DOHH2 (cell line): ENCODE results near the gene CAMK2D.
A peak's percentile ranks its signal among the peaks of the same experiment; 100 is the strongest.

Experiments used
- H3F3A ChIP-seq: fragments of 200-600 bp; sonication (generic), shearing (Covaris generic); 2 replicates; pipeline ENCODE4 v1.6.0; 2016; ENCODE audit warnings: antibody characterized with exemption, mild to moderate bottlenecking; ENCODE audit not compliant: control insufficient read depth, insufficient read depth
- H3K27ac ChIP-seq: fragments of 200-600 bp; sonication (generic); 2 replicates; pipeline ENCODE4 v1.5.1; 2014; ENCODE audit warnings: low read depth, mild to moderate bottlenecking, low read length, moderate library complexity
- H3K27me3 ChIP-seq: fragments of 200-600 bp; sonication (generic); 2 replicates; pipeline ENCODE4 v1.6.1; 2014; ENCODE audit warnings: mild to moderate bottlenecking, low read length, mixed read lengths; ENCODE audit not compliant: control insufficient read depth
- H3K36me3 ChIP-seq: fragments of 200-600 bp; sonication (generic); 2 replicates; pipeline ENCODE4 v1.6.1; 2014; ENCODE audit warnings: mild to moderate bottlenecking, low read length, moderate library complexity, mixed read lengths; ENCODE audit not compliant: control insufficient read depth
- H3K4me1 ChIP-seq: fragments of 200-600 bp; sonication (generic); 2 replicates; pipeline ENCODE4 v1.6.1; 2014; ENCODE audit warnings: mild to moderate bottlenecking, low read length, mixed read lengths; ENCODE audit not compliant: control insufficient read depth
- H3K4me2 ChIP-seq: fragments of 200-600 bp; sonication (generic); 2 replicates; pipeline ENCODE4 v1.6.0; 2014; ENCODE audit warnings: mild to moderate bottlenecking, low read length, moderate library complexity
- H3K4me3 ChIP-seq: fragments of 200-600 bp; sonication (generic); 2 replicates; pipeline ENCODE4 v1.5.1; 2014; ENCODE audit warnings: mild to moderate bottlenecking, low read length, mixed read lengths
- H3K79me2 ChIP-seq: fragments of 200-600 bp; sonication (generic); 2 replicates; pipeline ENCODE4 v1.6.1; 2014; ENCODE audit warnings: mild to moderate bottlenecking, low read length, mixed read lengths; ENCODE audit not compliant: control insufficient read depth
- H3K9me2 ChIP-seq: fragments of 200-600 bp; sonication (generic); replicated peaks from 2 replicates; pipeline ENCODE4 v1.6.1; 2014; ENCODE audit warnings: mild to moderate bottlenecking, low read length, mixed read lengths; ENCODE audit not compliant: control insufficient read depth
- H3K9me3 ChIP-seq: fragments of 200-600 bp; sonication (generic); 2 replicates; pipeline ENCODE4 v1.6.1; 2014; ENCODE audit warnings: antibody characterized with exemption, low read length, mixed read lengths; ENCODE audit not compliant: control insufficient read depth, insufficient read depth
- H4K20me1 ChIP-seq: fragments of 200-600 bp; sonication (generic); 2 replicates; pipeline ENCODE4 v1.6.0; 2014; ENCODE audit warnings: low read depth, mild to moderate bottlenecking, antibody characterized with exemption, low read length, moderate library complexity; ENCODE audit not compliant: control insufficient read depth, insufficient read depth
- CTCF ChIP-seq: fragments of 200-600 bp; sonication (generic); IDR thresholded peaks from one replicate; pipeline ENCODE4 v1.5.1; 2014; ENCODE audit warnings: antibody characterized with exemption, mild to moderate bottlenecking, low read depth, low read length; ENCODE audit not compliant: poor library complexity, severe bottlenecking
- EZH2phosphoT487 ChIP-seq: fragments of 200-600 bp; sonication (generic); IDR thresholded peaks from 2 replicates; pipeline ENCODE4 v1.6.1; 2017; ENCODE audit warnings: borderline replicate concordance, mild to moderate bottlenecking, antibody characterized with exemption, low read length, moderate library complexity, mixed read lengths

The CAMK2D gene

GRCh38 chr4:113657586-113658233 is 103.8 kb downstream of the CAMK2D start:
- Histone ChIP-seq H3K4me3 (no peak overlapping the region), H3K9me2 (no peaks in the 10 kb centered on the region), H3K27me3 (no peaks in the 10 kb centered on the region), H3K36me3 (peaks cover 74% of the 10 kb centered on the region), H3F3A (no peaks in the 10 kb centered on the region; the same call in none of the 2 replicates), H3K4me2 (no peak overlapping the region), H4K20me1 (no peaks in the 10 kb centered on the region), H3K9me3 (no peaks in the 10 kb centered on the region), H3K4me1 (peaks cover 4% of the 10 kb centered on the region; the same call in 1 of the 2 replicates), H3K27ac (no peak overlapping the region), H3K79me2 (peaks cover 80% of the 10 kb centered on the region)
- no peak for TF ChIP-seq CTCF
- no peak for TF ChIP-seq EZH2phosphoT487

DNA sequence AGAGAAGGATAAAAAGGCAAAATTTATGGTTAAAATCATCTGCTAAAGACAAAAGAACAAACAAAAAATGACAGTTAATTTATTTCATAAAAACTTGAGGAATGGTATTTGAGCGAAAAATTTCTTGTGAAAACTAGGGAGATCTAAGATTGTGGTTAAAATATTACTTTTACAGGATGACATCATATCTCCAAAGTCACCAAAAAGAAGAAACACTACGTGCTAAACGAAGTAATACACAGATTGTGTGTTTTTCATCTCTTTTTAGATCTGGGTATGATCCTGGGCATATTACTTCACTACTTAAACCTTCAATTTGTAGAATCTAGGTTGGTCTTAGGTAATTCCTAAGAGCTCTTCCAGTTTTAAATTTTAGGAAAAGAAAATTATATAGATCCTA is 107.7 kb downstream of the CAMK2D start:
- TF ChIP-seq EZH2phosphoT487 (no peak), CTCF (no peak)
- no peaks in the 10 kb centered on the region for H3F3A ChIP-seq
- no peaks in the 10 kb centered on the region for H3K9me3 ChIP-seq
- no peak overlapping the region for H3K4me3 ChIP-seq
- H3K27ac ChIP-seq = no peak overlapping the region
- peaks cover 6% of the 10 kb centered on the region for H3K4me1 ChIP-seq
- H3K27me3 ChIP-seq = no peaks in the 10 kb centered on the region
- peaks cover 62% of the 10 kb centered on the region for H3K36me3 ChIP-seq
- peaks cover 2% of the 10 kb centered on the region; the same call in 1 of the 2 replicates for H4K20me1 ChIP-seq
- H3K9me2 ChIP-seq = no peaks in the 10 kb centered on the region
- H3K79me2 ChIP-seq = peaks cover 80% of the 10 kb centered on the region
- H3K4me2 ChIP-seq = no peak overlapping the region

- H3K27me3 ChIP-seq = no peaks in the 10 kb centered on the region
- H3F3A ChIP-seq = peaks cover 39% of the 10 kb centered on the region
- H3K4me1 ChIP-seq = peaks cover 77% of the 10 kb centered on the region
- H3K79me2 ChIP-seq = peaks cover 83% of the 10 kb centered on the region
- no peaks in the 10 kb centered on the region for H4K20me1 ChIP-seq
- peak overlapping the region; percentile 23 for H3K4me2 ChIP-seq
- no peaks in the 10 kb centered on the region for H3K9me2 ChIP-seq
- no peaks in the 10 kb centered on the region for H3K9me3 ChIP-seq
- peak overlapping the region; percentile 34; the same call in 1 of the 2 replicates for H3K27ac ChIP-seq
- no peak overlapping the region for H3K4me3 ChIP-seq
- TF ChIP-seq EZH2phosphoT487 (no peak), CTCF (no peak)
- peaks cover 61% of the 10 kb centered on the region for H3K36me3 ChIP-seq
These were observed 115.1 kb downstream of the CAMK2D start for GRCh38 chr4:113646442-113646822.
